ENCODE measurements around the gene IFT57.

DNA sequence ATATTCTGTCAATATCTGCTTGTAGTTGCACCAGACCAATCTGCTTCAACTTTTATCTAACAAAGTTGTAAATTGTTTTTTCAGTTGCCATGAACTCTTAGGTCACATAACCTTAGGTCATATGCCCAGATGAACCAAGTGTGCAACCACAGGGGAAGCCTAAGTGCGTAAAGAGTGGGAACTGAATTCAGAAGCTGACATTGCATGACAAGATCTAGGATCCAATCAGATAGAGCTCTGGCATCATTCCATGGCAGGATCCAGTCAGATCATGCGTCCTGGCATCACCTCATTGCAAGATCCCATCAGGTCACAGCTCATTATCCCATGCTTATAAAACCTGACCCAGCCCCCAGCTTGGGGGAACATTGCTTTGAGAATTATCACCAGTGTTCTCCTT is 18.9 kb upstream of the IFT57 start:
- TF ChIP-seq, protein P1, sequence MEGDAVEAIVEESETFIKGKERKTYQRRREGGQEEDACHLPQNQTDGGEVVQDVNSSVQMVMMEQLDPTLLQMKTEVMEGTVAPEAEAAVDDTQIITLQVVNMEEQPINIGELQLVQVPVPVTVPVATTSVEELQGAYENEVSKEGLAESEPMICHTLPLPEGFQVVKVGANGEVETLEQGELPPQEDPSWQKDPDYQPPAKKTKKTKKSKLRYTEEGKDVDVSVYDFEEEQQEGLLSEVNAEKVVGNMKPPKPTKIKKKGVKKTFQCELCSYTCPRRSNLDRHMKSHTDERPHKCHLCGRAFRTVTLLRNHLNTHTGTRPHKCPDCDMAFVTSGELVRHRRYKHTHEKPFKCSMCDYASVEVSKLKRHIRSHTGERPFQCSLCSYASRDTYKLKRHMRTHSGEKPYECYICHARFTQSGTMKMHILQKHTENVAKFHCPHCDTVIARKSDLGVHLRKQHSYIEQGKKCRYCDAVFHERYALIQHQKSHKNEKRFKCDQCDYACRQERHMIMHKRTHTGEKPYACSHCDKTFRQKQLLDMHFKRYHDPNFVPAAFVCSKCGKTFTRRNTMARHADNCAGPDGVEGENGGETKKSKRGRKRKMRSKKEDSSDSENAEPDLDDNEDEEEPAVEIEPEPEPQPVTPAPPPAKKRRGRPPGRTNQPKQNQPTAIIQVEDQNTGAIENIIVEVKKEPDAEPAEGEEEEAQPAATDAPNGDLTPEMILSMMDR (conservative IDR thresholded peaks at IDR 0.05; ENCODE audit: low read depth in 2 of 2): no peak
- no peak for TF ChIP-seq JUNB (IDR thresholded peaks at IDR 0.05; ENCODE audit: unreplicated experiment)
- TF ChIP-seq, protein P2, sequence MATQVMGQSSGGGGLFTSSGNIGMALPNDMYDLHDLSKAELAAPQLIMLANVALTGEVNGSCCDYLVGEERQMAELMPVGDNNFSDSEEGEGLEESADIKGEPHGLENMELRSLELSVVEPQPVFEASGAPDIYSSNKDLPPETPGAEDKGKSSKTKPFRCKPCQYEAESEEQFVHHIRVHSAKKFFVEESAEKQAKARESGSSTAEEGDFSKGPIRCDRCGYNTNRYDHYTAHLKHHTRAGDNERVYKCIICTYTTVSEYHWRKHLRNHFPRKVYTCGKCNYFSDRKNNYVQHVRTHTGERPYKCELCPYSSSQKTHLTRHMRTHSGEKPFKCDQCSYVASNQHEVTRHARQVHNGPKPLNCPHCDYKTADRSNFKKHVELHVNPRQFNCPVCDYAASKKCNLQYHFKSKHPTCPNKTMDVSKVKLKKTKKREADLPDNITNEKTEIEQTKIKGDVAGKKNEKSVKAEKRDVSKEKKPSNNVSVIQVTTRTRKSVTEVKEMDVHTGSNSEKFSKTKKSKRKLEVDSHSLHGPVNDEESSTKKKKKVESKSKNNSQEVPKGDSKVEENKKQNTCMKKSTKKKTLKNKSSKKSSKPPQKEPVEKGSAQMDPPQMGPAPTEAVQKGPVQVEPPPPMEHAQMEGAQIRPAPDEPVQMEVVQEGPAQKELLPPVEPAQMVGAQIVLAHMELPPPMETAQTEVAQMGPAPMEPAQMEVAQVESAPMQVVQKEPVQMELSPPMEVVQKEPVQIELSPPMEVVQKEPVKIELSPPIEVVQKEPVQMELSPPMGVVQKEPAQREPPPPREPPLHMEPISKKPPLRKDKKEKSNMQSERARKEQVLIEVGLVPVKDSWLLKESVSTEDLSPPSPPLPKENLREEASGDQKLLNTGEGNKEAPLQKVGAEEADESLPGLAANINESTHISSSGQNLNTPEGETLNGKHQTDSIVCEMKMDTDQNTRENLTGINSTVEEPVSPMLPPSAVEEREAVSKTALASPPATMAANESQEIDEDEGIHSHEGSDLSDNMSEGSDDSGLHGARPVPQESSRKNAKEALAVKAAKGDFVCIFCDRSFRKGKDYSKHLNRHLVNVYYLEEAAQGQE (IDR thresholded peaks at IDR 0.05; ENCODE audit: unreplicated experiment): no peak
- no peak for TF ChIP-seq POLR2AphosphoS5 (IDR thresholded peaks at IDR 0.05; ENCODE audit: low read depth)
- TF ChIP-seq EZH2 (IDR thresholded peaks at IDR 0.05; ENCODE audit: low read depth, unreplicated experiment): no peak

Data from GM23338 (cell line).